Measurements from ENCODE around the gene OPCML.

DNA sequence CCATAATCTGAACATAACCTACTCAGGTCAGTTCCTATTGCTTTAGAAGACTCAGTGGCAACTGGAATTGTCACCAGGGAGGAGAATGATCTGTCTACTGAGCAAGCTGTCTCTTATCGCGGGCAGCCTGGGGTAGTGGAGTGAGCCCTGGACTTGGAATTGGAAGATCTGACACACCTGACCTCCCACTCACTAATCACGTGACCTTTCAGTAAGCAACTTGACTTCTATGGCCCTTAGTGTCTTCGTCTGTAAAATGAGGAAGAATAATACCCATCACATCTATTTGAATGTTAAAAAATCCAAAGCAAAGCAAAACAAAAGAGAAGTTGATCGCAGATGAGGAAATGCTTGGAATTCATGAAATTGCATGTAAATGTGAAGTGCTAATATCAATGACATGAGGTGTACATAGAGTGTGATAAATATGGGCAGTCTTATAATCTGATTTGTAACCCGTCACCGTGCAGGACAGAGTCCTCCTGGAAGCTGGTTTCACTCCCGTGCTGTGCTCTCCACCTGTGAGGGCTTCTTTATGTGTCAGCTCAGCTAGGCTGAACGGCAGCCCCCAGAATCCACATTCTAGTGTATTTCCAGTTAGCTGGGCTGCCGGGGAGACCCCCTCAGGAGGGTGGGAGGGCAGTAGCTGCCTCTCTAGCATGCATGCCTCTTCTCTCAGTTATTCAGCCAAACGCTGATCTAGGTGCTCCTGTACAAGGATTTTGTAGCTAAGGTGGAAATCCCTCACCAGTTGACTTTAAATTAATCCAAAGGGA is 482.9 kb downstream of the OPCML start:
- TF ChIP-seq PPARA (CRISPR knock-in tag; IDR thresholded peaks at IDR 0.05; ENCODE audit: borderline replicate concordance) (no peak), ZFP3 (CRISPR knock-in tag; IDR thresholded peaks at IDR 0.05) (no peak), ARNTL (CRISPR knock-in tag; IDR thresholded peaks at IDR 0.05; ENCODE audit: borderline replicate concordance, low read depth) (no peak)
- TF ChIP-seq, protein P1, sequence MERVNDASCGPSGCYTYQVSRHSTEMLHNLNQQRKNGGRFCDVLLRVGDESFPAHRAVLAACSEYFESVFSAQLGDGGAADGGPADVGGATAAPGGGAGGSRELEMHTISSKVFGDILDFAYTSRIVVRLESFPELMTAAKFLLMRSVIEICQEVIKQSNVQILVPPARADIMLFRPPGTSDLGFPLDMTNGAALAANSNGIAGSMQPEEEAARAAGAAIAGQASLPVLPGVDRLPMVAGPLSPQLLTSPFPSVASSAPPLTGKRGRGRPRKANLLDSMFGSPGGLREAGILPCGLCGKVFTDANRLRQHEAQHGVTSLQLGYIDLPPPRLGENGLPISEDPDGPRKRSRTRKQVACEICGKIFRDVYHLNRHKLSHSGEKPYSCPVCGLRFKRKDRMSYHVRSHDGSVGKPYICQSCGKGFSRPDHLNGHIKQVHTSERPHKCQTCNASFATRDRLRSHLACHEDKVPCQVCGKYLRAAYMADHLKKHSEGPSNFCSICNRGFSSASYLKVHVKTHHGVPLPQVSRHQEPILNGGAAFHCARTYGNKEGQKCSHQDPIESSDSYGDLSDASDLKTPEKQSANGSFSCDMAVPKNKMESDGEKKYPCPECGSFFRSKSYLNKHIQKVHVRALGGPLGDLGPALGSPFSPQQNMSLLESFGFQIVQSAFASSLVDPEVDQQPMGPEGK (CRISPR knock-in tag; IDR thresholded peaks at IDR 0.05; ENCODE audit: borderline replicate concordance): no peak
- TF ChIP-seq, protein P2, sequence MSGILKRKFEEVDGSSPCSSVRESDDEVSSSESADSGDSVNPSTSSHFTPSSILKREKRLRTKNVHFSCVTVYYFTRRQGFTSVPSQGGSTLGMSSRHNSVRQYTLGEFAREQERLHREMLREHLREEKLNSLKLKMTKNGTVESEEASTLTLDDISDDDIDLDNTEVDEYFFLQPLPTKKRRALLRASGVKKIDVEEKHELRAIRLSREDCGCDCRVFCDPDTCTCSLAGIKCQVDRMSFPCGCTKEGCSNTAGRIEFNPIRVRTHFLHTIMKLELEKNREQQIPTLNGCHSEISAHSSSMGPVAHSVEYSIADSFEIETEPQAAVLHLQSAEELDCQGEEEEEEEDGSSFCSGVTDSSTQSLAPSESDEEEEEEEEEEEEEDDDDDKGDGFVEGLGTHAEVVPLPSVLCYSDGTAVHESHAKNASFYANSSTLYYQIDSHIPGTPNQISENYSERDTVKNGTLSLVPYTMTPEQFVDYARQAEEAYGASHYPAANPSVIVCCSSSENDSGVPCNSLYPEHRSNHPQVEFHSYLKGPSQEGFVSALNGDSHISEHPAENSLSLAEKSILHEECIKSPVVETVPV (CRISPR knock-in tag; IDR thresholded peaks at IDR 0.05): no peak

Data from SK-N-SH treated with all-trans-retinoic acid at 6 μM for 48 hours (cell line).